Limb (tissue), 2 donors: ENCODE measurements around the gene SLC7A4.

Experiments
- DNase-seq, 2 donors: peaks; one replicate each; pipeline ENCODE4 v3.0.0-alpha.2; 2016; ENCODE audit errors: extremely low spot score in 2 of 2

The SLC7A4 gene

GRCh38 chr22:21000207-21000986 is 32.0 kb downstream of the SLC7A4 start:
- DNase-seq: no peak

DNA sequence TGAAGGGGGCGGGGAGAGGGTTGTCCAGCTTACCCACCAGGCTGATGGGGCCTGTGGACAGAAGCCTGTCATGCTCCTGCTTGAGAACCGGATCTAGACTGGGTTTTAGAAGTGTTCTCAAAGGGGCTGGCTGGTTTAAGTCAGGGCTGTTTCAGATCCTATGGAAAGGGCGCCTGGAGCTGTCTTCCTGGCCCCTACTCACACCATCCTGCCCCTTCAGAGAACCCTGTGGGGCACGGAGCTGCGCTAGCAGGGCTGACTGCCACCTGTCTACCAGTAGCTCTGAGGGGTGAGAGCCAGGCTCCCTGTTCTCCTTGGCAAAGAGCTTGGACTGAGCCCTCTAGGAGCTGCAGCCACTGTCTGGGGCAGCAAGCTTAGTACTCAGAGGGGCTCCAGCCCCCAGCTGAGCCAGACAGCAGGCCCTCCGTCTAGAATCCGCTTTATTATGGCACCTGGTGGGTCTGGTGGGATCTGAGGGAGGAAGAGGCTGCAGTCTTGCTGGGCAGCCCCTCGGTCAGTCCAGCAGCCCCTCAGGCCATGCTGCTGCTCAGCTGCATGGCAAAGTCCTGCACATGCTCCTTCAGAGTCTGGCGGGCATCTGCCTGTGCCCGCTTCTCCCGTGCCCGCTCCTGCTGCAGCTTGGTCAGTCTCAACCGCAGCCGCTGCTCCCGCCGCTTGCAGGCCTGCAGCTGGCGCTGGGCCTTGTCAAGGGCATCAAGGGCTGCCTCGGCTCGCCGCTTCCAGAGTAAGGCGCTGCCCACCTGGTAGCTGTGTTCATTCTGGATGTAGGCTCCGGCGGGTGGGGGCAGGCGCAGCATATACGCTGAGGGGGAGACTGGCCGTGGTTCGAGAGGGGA is 32.8 kb downstream of the SLC7A4 start:
- no peak for DNase-seq

GRCh38 chr22:20998411-20999336 is 33.7 kb downstream of the SLC7A4 start:
- DNase-seq: no peak

DNA sequence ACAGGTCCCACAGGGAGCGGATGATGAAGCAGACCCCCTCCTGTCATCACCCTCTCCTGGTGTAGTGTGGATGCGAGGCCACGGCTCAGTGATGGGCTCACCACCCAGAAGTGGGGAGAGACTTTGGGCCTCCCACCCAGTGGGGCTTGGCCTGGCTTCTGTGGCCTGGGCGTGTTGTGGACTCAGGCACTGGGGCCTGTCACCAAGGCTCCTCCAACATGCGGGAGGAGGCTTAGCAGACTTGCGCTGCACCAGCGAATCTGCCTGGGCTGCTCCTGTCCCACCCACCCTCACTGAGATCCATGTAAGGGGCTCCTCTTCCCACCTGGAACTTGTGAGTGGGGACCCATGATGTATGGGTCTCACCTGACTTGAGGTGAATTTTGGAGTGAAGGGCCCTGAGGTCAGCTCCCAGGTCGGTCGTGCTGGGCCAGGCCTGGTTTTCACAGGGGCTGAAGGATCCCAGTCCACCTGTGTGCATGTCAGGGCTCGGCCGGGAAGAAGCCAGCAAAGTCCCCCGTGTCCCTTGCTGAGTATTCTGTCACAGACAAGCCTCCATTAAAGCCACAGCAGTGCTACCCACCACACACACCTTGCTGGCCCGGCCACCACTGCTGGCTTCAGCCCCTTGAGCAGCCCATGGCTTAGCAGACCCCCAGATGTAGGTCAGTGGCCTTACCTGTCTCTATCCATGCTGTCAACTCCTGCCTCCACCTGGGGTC is 34.7 kb downstream of the SLC7A4 start:
- DNase-seq: no peak

DNA sequence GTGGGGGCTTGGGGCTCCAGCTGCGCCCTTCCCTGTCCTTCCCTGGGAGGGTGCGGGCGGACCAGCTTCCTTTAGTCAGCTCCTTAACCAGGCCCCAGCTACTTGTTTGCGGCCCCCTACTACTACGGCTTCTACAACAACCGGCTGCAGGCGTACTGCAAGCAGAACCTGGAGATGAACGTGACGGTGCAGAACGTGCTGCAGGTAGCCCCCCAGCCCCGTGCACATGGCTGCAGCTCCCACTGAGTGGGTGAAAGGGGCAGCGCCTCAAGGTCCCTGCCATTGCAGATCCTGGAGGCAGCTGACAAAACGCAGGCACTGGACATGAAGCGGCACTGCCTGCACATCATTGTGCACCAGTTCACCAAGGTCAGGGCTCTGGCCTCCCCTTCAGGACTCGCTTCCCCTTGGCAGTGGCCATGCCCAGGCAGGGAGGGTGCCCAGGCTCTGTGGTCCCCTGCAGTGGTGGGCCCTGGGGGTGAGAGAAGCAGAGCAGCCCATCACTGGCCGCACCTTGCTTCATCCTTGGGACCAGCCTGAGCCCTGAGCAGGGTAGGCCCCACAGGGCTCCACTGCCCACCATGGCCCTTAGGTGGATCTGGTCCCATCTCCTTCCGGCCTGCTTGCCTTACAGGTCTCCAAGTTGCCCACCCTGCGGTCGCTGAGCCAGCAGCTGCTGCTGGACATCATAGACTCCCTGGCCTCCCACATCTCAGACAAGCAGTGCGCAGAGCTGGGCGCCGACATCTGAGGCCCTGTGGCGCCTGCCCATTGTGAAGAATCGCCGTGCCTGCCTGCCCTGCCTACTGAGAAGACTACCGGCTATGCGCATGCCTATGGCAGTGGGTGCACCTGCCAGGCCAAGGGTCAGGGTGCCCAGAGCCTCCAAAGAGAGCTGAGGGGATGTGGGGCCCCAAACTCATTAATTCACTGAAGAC is 35.5 kb downstream of the SLC7A4 start:
- no peak for DNase-seq

GRCh38 chr22:20996031-20996410 is 36.3 kb downstream of the SLC7A4 start:
- no peak for DNase-seq

GRCh38 chr22:20995329-20996030 is 36.9 kb downstream of the SLC7A4 start:
- DNase-seq: no peak

DNA sequence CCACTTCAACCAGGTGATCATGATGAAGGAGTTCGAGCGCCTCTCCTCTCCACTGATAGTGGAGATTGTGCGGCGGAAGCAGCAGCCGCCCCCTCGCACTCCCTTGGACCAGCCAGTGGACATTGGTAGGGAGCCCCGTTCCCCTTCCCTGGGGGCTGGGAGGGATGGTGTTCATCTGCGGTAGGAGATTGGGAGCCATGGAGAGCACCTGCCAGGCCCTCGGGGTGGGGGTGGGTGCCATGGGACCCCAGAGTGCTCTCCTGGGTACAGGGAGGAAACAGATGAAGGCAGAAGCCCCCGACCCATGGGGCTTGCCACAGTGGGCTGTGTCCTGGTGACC is 37.5 kb downstream of the SLC7A4 start:
- no peak for DNase-seq

GRCh38 chr22:20994128-20994901 is 38.0 kb downstream of the SLC7A4 start:
- no peak for DNase-seq

DNA sequence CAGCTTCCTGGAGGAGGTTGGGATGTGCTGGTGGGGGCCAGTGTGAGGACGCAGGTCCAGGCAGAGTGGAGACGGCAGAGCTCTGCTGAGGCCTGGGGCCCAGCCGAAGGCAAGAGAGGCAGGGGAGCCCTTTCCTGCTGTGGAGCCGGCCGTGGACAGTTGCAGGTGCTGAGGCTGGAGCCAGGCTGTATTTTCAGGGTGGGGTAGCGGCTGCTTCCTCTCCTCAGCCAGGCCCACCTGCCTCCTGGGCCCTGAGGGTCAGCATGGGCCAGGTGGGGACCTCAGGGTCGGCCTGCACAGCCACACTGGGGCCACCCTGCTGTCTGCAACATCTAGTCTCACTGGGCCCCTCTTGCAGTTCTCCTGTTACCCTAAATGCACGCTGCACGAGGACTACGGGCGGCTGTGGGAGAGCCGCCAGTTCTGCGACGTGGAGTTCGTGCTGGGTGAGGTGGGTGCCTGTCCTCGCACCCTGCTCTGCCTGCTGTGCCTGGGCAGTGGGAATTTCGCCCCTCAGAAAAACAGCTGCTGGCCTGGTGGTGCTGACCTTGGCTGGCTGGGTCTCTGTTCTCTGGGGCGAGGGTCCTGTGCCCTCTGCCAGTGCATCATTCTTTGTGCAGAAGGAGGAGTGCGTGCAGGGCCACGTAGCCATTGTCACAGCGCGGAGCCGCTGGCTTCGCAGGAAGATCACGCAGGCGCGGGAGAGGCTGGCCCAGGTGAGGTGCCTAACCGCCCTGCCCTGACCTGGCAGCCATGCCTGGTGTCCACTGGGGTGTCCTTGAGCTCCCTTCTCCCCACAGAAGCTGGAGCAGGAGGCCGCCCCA is 38.8 kb downstream of the SLC7A4 start:
- DNase-seq: no peak

- DNase-seq: no peak
Measured at GRCh38 chr22:20992456-20993303, 39.7 kb downstream of the SLC7A4 start.

DNA sequence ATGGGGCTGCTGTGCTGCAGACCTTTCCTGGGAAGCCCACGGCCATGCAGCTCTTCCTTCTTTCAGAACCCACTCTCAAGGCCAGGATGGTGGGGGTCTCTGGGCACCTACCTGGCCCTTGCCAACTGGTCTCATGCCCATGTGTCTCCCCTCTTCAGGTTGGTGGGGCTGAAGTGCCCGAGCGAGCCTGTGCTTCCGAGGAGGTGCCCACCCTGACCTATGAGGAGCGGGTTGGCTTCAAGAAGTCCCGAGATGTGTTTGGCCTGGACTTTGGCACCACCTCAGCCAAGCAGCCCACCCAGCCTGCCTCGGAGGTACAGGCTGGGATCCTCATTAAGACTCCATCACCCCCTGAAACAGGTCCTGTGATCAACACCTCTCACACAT is 40.3 kb downstream of the SLC7A4 start:
- no peak for DNase-seq

DNA sequence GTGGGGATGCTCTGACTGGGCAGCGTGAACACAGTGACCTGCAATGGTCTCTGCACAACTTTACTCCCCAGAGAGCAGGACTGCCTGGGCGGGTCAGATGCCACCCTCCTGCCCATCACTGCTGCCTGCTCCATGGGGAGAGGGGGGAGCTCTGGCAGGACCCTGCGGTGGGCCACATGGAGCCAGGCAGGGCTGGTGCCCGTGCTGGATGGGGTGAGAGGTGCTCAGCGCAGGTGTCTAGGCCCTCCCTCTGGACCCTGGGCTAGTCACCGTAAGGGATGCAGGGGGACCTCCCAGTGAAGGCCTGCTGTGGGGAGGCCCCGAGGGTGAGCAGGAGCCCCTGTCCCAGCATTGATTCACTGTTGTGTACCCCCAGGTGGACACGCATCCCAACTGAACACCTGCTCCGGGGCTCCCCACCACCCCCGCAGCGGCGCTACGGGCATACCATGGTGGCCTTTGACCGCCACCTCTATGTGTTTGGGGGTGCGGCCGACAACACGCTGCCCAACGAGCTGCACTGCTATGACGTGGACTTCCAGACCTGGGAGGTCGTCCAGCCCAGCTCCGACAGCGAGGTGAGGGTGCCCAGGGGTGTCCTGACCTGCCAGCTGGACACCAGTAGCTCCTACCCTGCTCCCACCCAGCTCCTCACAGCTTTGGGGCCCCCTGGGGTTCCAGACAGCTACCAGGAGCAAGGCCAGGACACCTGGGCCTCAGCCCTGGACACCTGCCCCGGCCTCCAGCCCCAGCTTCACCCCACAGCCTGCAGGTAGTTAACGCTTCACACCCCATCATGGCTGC is 40.9 kb downstream of the SLC7A4 start:
- DNase-seq: no peak

GRCh38 chr22:20990184-20991180 is 41.9 kb downstream of the SLC7A4 start:
- no peak for DNase-seq
